Measurements from ENCODE around the gene RAPGEF2. TPM values are rescaled to one million over a fixed set of nuclear protein-coding genes. Genes with fewer than 3 reads are reported as not detected.

The RAPGEF2 gene
- total and polyA plus RNA-seq, 9 of the 15 experiments (the other 6 are each of a cell fraction or from before 2014, with no cell fraction given): 3.1 to 32.6 (median 23.1) TPM

- Histone ChIP-seq H3K9me3 (replicated peaks; ENCODE audit: control insufficient read depth, insufficient read depth, low read depth, low read length) (no peaks in the 10 kb centered on the region), H3K27me3 (ENCODE audit: control insufficient read depth in 2 of 2, insufficient read depth in 2 of 2, low read length in 2 of 2) (no peaks in the 10 kb centered on the region), H3K4me1 (replicated peaks in 1 of 2; ENCODE audit: control insufficient read depth in 2 of 2, insufficient read depth in 2 of 2, low read length in 2 of 2) (no peaks in the 10 kb centered on the region), H3K9ac (ENCODE audit: insufficient read depth in 1 of 2, low read depth in 2 of 2, low read length in 2 of 2) (no peak overlapping the region), H3K9me1 (ENCODE audit: control insufficient read depth, insufficient read depth, low read length) (no peaks in the 10 kb centered on the region), H4K20me1 (replicated peaks; ENCODE audit: control insufficient read depth, insufficient read depth, low read length) (no peaks in the 10 kb centered on the region), H3K79me2 (ENCODE audit: control insufficient read depth, insufficient read depth, low read length) (no peaks in the 10 kb centered on the region), H3K36me3 (ENCODE audit: control insufficient read depth, insufficient read depth, low read length) (peaks cover 61% of the 10 kb centered on the region), H3K4me2 (ENCODE audit: insufficient read depth, low read length) (no peak overlapping the region), H3K4me3 (no peak overlapping the region), H3K27ac (ENCODE audit: extremely low read depth, low read depth, low read length) (no peak overlapping the region), H2AFZ (ENCODE audit: low read depth, low read length) (no peak overlapping the region)
- 90% methylated on average over 3 of the region's 3 CpGs for WGBS (ENCODE audit: insufficient coverage, low coverage, missing lambda C conversion rate)
- FAIRE-seq: no peak
- BruUV-seq (replicated peaks): no TSS peak
- in situ Hi-C loops (cut with MboI) (no loop called here), intact Hi-C loops (cut with micrococcal nuclease) (no loop called here)
- DNase-seq (ENCODE audit: extremely low read depth in 1 of 4, low spot score in 3 of 4): no peak
- no peak for TF ChIP-seq ZNF584 (CRISPR knock-in tag; IDR thresholded peaks at IDR 0.05; ENCODE audit: low read depth)
- TF ChIP-seq SIRT6 (IDR thresholded peaks at IDR 0.05; ENCODE audit: low read depth, low read length): no peak
- no peak for TF ChIP-seq SNRNP70 (optimal IDR thresholded peaks at IDR 0.05; ENCODE audit: low read depth, low read length)
- TF ChIP-seq ID3 (CRISPR knock-in tag; IDR thresholded peaks at IDR 0.05): no peak
- TF ChIP-seq ID3 (tag; IDR thresholded peaks at IDR 0.05): no peak
- no peak for TF ChIP-seq NEUROD1 (IDR thresholded peaks at IDR 0.05; ENCODE audit: borderline replicate concordance, low read depth, low read length, partially characterized antibody)
- no peak for TF ChIP-seq SMARCC2 (IDR thresholded peaks at IDR 0.05; ENCODE audit: low read depth)
- no peak for TF ChIP-seq RBBP5 (IDR thresholded peaks at IDR 0.05; ENCODE audit: borderline replicate concordance, insufficient read depth, low read length, poor library complexity, severe bottlenecking)
- no peak for TF ChIP-seq POLR3G (IDR thresholded peaks at IDR 0.05; ENCODE audit: extremely low read depth, insufficient read length, insufficient replicate concordance)
- TF ChIP-seq CCAR2 (IDR thresholded peaks at IDR 0.05; ENCODE audit: low read depth, low read length): no peak
- TF ChIP-seq MAZ (CRISPR knock-in tag; conservative IDR thresholded peaks at IDR 0.05 in 1 of 2, IDR thresholded peaks at IDR 0.05 in 1 of 2): no peak
- CTCF ChIA-PET (ENCODE audit: low intra/inter-chr PET ratio): no interaction called here
- POLR2A ChIA-PET: no interaction called here
- no peak for ATAC-seq
Observed at GRCh38 chr4:159355466-159355865, 252.6 kb downstream of the RAPGEF2 start.
